Measurements from ENCODE around the gene IL1B.
A peak's percentile ranks its signal among the peaks of the same experiment; 100 is the strongest.
"Not testable (repeated sequence)": the region's sequence is repeated elsewhere in the genome, so short reads cannot be mapped to it uniquely, and the experiment has no call there.

Gene IL1B

GRCh38 chr2:112836695-112837117 lies at the start of gene IL1B:
Gene IL1B, minus strand, starts transcription at chr2:112836779. Its CDS starts 550 bp downstream, at chr2:112836229.
- no peak for DNase-seq

GRCh38 chr2:112886291-112886690 lies 49.7 kb upstream of the IL1B start:
- DNase-seq = no peak

- no peak for DNase-seq
Measured at GRCh38 chr2:112885506-112885902, 48.9 kb upstream of the IL1B start.

DNA sequence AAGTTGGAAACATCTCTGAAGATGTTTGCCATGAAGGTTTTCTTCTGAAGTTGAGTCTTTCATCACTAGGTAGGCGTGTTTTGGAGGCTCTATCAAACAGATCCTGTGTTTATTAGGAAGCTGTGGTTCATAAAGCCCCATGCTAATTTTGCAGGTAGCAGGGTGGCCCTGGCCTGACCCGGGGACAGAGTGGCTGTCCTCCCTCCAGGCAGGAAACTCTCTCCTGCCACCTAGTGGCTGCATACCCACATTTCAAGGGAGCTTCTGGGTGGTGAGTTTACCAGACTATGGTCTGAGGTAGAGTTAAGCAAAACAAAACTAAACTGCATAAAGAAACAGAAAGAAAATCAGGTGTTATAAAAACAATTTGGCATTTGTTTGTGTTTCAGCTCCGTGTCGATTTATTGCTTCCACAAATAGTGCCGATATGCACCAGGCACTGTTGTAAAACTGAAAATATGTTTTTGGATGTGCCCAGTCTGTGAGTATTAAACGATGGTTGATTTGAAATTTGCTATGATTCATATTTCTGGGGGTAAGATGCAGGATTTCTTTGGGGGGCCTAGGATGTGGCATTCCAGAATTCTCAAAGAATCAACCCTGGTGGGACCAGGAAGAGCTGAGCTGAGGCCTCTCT lies 48.4 kb upstream of the IL1B start:
- DNase-seq = peak; percentile 56

DNA sequence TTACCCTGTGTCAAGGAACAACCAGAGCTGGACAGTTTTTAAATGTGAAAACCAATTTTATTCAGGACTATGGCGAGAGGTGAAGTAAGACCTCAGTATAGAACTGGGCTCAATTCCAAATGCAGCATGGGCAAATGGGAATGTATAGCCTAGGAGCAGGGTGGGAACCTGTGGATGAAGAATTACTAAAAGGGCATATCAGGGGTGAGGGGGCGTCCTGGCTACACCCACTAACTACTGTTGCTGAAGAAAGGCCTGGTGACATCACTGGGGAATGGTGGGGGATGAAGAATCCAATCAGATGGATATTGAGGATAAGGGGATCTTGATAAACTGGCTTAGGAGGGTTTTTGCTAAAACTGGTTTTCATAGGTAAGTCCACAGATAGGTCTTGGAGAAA lies 47.1 kb upstream of the IL1B start:
- DNase-seq = no peak

GRCh38 chr2:112881217-112881985 lies 44.8 kb upstream of the IL1B start:
- DNase-seq = no peak

GRCh38 chr2:112880696-112881095 lies 44.1 kb upstream of the IL1B start:
- no peak for DNase-seq

DNA sequence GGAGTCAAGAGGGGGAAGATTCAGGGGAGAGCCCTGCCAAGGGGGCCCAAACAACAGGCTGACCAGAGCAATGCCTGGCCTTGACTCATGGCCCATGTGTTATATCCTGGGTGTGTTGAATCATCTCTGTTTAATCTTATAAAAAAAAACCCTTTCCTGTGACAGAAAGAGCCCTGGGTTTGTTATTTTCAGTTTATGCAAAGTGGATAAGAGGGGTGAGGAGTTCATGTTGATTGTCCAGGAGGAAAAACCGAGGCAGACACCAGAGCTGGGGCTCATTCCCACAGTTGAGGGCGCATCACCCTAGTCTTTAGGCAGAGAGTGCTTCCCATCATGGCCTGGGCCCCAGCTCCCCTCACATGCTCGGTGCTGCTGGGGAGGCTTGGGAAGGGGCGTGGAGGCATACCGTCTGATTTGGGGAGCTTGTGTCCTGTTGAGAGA lies 43.5 kb upstream of the IL1B start:
- DNase-seq = no peak

DNA sequence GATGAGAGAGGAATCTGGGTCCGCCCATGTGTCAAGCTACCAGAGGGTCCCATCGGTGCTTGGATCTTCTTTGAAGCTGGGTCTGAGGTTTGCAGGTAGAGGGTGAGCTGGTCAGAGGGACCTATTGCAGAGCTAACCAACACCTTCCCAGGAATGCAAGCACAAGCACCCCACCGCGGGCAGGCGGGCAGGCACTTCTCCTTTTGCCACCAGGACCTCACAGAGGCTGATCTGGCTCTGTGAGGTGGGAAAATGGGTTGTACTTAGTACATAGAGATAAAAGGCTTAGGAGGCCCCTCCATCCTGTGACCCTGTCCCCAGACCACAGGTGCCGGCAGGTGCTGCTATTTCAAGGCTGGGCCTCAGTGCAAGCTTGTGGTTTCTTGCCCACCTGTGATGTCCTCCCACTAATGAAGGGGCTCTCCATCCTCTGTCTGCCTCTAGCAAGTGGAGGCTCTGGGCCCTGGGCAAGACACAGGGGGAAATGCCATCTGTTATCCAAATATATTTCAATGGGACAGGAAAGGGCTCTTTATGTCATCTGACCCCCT lies 43.0 kb upstream of the IL1B start:
- no peak for DNase-seq

GRCh38 chr2:112877423-112877822 lies 40.8 kb upstream of the IL1B start:
- no peak for DNase-seq

GRCh38 chr2:112876971-112877361 lies 40.4 kb upstream of the IL1B start:
- DNase-seq = no peak

- no peak for DNase-seq
Measured at GRCh38 chr2:112876257-112876970, 39.8 kb upstream of the IL1B start.

DNA sequence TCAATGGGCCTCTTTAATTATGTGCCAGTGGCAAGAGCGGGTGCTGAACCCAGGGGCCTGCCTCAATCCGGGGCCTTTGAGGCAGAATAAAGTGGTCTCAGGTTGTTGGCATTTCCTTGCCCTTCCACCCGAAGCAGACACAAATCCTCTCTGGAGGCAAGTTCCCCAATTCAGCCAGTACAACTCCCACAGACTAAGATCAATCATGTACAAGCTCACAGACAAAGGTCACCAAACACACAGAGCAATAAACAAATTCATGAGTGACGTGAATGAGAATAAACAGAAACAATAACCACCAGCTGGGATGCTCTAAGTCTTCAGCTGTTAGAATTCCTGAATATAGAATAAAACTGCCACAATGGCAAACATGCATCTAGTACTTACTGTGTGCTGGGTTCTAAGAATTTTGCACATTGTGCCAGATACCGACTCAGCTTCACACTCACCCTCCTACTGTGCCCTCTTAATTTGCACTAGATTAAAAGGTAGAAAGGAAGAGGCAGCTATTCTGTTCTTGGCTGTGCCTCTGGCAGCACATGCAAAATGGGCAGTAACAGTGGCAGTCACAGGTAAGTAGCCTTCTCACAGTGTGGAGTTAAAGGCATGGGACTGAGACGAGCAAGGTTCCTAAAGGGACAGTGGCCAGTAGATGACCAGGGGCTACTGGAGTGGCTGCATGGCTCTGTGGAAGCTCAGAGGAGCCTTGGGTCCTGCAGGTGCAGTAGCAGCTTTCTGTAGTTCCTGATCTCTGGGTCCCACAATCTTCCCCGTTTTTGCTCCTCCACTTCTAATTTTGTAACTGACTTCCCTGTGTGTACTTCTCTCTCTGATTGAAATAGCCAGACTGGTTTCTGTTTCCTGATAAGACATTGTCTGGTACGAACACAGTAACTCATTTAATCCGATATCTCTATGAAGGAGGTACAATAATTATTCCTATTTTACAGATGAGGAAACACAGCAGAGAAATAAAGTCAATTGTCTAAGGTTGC lies 34.6 kb upstream of the IL1B start:
- DNase-seq = no peak

DNA sequence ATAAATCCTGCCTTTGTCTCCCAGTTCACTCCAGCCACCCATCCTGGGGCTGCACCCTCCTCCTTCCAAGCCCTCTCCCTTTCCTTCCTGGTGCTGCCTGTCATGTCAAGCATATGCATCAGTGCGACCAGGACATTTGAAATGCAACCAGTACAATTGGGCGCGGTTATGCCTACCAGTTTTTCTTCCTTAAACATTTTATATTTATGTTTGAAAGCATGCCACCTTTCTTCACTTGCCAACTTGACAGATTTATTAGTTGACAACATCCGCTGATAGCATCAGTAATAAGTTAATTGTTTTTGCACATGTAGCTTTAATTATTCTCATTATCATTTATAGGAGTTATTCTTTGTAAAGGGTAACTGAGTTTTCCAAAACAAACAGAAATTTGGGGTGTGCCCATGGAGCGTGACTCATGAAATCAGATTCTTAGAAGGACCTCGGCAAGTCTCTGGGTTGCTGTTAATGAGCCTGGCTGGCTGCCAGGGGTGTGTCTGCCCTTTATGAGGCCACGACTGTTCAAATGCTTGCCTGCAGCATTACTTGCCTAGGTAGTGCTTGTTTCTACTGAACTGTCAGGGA lies 32.8 kb upstream of the IL1B start:
- DNase-seq = no peak

DNA sequence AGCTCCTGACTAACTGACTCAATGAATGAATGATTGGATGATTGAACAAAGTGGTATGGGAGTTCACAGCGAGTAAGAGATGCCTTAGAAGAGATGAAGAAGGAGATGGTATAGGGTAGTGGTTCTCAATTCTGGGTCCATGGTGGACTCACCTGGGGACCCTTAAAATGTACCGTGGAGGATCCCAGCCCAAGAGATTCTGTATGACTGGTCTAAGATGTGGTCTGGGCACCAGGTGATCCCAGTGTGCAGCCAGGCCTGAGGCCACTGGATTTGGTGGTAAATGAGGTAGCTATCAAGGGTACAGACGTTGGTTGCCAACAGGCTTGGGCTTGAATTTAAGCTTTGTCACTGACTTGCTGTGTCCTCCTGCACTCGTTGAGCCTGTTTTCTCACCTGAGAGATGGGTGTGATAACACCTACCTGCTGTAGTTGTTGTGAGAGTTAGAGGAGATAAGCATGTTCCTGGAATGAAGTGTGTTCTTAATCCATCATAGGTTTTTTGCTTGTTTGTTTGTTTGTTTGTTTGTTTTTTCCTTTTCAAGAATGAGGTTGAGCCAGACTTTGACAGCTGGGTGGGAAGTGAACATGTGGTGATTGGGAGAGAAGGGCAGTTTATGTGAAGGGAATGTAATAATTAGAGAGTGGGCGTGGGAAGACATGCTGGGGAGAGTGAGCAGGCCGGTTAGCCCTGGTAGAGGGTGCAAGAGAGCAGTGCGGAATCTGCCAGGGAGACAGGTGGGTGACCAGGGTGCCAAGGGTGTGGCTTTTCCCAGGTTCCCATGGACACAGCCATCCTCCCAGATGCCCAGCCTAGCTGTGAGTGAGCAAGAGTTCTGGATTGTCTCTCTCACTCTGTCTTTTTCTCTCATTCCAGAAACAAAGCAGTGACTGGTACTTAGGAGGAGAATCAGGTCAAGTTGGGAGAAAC lies 31.4 kb upstream of the IL1B start:
- no peak for DNase-seq

GRCh38 chr2:112866128-112866835 lies 29.7 kb upstream of the IL1B start:
- no peak for DNase-seq

DNA sequence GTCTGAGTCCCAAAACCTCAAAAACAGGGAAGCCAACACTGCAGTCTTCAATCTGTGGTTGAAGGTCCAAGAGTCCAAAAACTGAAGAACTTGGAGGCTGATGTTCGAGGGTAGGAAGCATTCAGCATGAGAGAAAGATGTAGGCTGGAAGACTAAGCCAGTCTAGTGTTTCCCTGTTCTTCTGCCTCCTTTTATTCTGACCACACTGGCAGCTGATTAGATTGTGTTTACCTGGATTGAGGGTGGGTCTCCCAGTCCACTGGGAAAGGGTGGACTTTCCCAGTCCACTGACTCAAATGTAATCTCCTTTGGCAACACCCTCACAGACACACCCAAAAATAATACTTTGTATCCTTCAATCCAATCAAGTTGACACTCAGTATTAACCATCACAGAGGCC lies 27.5 kb upstream of the IL1B start:
- DNase-seq = no peak

DNA sequence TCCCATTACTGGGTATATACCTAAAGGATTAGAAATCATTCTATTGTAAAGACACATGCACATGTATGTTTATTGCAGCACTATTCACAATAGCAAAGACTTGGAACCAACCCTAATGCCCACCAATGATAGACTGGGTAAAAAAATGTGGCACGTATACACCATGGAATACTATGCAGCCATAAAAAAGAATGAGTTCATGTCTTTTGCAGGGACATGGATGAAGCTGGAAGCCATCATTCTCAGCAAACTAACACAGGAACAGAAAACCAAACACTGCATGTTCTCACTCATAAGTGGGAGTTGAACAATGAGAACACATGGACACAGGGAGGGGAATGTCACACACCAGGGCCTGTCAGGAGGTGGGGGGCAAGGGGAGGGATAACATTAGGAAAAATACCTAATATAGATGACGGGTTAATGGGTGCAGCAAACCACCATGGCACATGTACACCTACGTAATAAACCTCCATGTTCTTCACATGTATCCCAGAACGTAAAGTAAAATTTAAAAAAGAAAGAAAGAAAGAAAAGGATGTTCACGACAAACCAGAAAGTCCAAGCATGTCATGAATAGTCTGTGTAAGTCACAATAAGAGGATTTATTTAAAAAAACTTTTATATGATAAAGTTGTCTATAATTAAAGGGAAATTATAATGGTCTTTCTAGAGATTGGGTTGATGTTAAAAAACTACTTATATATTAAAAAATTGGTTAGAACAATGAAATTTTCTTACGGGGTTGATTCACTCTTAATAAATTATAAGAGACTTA lies 23.0 kb upstream of the IL1B start:
- DNase-seq = not testable (repeated sequence)

GRCh38 chr2:112850588-112850987 lies 14.0 kb upstream of the IL1B start:
- no peak for DNase-seq

Measured in activated T-cell treated with anti-CD3 and anti-CD28 coated beads for 4 hours (primary cell).